ENCODE results near the gene NEK2.
"Not testable (repeated sequence)": the region's sequence is repeated elsewhere in the genome, so short reads cannot be mapped to it uniquely, and the experiment has no call there.

DNA sequence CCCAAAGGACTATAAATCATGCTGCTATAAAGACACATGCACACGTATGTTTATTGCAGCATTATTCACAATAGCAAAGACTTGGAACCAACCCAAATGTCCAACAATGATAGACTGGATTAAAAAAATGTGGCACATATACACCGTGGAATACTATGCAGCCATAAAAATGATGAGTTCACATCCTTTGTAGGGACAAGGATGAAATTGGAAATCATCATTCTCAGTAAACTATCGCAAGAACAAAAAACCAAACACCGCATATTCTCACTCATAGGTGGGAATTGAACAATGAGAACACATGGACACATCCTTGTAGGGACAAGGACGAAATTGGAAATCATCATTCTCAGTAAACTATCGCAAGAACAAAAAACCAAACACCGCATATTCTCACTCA is 49.6 kb downstream of the NEK2 start:
- TF ChIP-seq, protein P1, sequence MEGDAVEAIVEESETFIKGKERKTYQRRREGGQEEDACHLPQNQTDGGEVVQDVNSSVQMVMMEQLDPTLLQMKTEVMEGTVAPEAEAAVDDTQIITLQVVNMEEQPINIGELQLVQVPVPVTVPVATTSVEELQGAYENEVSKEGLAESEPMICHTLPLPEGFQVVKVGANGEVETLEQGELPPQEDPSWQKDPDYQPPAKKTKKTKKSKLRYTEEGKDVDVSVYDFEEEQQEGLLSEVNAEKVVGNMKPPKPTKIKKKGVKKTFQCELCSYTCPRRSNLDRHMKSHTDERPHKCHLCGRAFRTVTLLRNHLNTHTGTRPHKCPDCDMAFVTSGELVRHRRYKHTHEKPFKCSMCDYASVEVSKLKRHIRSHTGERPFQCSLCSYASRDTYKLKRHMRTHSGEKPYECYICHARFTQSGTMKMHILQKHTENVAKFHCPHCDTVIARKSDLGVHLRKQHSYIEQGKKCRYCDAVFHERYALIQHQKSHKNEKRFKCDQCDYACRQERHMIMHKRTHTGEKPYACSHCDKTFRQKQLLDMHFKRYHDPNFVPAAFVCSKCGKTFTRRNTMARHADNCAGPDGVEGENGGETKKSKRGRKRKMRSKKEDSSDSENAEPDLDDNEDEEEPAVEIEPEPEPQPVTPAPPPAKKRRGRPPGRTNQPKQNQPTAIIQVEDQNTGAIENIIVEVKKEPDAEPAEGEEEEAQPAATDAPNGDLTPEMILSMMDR (conservative IDR thresholded peaks at IDR 0.05 in 1 of 2, IDR thresholded peaks at IDR 0.05 in 1 of 2; ENCODE audit: extremely low read depth in 1 of 2, insufficient read depth in 1 of 2, low read depth in 1 of 2, low read length in 2 of 2): not testable (repeated sequence)
- not testable (repeated sequence) for TF ChIP-seq EZH2 (IDR thresholded peaks at IDR 0.05; ENCODE audit: borderline replicate concordance, low read length)
